HG02840 (cell line): Measurements from ENCODE around the gene CELSR3.
A peak's percentile ranks its signal among the peaks of the same experiment; 100 is the strongest.

Source experiments
- ATAC-seq: cut with Tn5 transposase; IDR thresholded peaks from one replicate; pipeline ENCODE4 v1.9.1; 2021; ENCODE audit warnings: mild to moderate bottlenecking, moderate library complexity, moderate number of reproducible peaks; ENCODE audit not compliant: unreplicated experiment, low FRiP score

CELSR3 gene

DNA sequence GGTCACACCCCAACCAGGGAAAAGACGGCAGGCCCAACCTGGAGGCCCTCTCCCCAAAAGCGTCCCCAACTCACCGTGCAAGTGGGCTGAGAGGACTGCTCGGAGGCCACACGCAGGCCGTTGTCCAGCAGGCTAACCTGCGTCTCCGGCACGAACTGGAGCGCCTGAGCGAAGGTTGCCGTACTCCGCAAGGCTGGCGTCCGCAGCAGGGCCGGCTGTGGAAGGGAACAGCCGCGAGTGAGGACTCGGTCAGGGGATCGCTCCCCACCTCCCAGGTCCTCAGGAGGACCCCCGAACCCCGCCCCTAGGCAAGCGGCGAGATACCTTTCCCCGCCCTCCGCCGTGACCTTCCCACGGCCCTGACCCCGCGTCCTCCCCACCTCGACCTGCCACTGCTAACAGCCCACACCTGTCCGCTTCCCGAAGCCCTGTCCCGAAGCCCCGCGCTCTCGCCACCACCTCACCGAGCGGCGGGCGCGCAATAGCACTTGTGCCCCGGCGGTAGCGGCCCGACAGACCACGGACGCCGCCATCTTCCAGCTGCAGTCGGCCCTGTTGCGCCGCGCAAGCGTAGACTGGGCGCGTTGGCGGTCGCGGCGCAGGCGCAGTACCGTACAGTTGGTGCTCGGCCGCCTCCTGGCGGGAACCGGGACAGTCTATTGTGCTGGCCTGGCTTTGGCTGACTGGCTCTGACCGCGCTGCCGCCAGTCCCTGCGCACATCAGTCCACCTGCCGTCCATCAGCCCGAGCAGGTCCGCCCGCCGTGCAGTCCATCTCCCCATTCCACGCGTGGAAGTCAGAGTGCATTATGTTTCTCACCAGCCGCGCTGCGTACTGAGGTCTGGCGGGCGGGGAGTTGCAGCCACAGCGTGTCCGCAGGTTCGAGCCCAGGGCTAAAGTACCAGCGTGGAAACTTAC is 53.3 kb downstream of the CELSR3 start, which contains the start of gene UQCRC1:
UQCRC1 (minus strand) TSS at position 559 of the 918 bp plus-strand sequence; CDS start at position 533, 26 bp downstream.
- ATAC-seq, result peak; percentile 97

DNA sequence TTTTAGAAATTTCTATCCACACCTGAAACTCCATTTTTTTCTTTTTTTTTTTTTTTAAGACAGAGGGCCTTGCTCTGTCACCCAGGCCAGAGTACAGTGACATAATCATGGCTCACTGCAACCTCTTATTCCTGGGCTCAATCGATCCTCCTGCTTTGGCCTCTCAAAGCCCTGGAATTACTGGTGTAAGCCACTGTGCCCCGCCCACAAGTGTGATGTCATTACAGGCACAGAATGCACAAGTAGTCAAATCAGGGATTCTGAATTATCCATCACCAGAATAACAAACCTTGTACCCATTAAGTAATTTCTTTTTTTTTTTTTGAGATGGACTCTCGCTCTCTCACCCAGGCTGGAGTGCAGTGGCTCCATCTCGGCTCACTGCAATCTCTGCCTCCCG is 55.2 kb downstream of the CELSR3 start:
- ATAC-seq, result no peak

GRCh38 chr3:48601622-48601994 is 61.1 kb downstream of the CELSR3 start:
- ATAC-seq, result no peak

GRCh38 chr3:48600711-48601621 is 61.7 kb downstream of the CELSR3 start:
- ATAC-seq, result no peak

DNA sequence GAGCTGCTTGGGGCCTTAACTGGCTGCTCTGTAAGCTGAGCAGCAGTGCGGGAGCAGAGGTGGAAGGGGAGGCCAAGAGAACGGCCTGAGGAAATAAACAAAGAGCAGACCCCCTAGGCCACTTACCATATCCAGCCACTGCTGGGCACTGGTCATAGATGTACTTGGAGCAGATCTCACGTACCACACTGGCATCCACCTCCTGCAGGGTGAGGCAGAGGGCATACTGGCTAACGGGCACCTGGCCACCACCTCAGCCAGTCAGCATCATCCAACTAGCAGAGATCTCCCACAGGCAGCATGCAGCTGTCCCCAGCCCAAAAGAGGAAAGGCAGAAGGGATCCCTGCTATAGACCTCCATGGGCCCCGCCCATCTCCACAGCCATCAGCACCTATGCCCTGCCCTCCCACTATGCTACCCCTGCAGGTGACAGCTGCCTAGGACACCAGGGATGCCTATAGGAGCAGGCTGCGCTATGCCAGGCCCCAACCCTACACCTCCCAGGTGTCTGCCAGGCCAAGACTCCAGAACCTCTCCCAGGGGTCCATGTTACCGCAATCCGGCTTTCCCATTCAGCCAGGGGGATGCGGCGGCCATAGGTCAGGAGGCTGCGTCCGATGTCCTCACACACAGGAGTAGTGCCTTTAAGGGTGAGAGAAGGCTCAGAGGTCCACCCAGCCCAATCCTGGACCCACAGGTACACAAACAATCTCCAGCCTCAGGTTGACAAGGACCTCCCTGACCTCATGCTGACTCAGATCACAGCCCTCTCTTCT is 63.0 kb downstream of the CELSR3 start:
- ATAC-seq, result no peak

DNA sequence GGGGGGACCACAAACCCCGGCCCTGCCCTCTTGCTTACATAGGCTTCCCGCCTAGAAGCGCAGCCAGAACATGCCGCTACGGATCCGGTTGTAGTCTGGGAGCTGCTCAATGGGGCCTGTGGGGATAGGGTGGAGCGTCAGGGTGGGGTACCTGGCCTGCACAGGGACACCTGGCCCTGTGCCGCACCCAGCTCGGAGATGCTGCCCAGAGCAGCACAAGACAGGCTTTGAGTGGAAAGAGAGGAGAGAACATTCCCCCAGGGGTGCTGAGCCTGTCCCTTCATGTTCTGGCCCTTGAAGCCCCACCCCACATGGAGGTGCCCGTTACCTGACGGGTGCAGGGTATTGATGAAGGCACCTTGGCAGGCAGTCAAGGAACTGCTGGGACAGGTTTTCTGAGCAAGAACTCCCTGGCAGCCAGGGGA is 63.6 kb downstream of the CELSR3 start:
- no peak for ATAC-seq

- ATAC-seq, result no peak
Observed at GRCh38 chr3:48598323-48599076, 64.2 kb downstream of the CELSR3 start.

DNA sequence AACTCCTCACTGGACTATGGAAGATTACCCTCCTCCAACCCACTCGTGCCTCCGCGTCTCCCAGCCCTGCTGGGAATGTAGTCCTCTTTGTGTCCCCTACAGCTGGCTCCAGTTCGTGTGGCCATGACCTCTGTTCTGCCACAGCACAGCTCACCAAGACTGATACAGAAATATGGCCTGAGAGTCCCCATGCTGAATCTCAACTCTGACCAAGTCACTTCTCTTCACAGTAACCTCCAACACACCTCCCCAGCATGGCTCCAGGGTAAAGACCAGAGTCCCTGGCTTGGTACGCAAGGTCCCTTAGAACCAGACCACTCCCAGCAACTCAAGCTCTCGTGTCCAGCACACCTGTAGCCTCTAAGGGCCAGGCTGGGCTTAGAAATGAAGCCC is 65.3 kb downstream of the CELSR3 start:
- ATAC-seq, result no peak

DNA sequence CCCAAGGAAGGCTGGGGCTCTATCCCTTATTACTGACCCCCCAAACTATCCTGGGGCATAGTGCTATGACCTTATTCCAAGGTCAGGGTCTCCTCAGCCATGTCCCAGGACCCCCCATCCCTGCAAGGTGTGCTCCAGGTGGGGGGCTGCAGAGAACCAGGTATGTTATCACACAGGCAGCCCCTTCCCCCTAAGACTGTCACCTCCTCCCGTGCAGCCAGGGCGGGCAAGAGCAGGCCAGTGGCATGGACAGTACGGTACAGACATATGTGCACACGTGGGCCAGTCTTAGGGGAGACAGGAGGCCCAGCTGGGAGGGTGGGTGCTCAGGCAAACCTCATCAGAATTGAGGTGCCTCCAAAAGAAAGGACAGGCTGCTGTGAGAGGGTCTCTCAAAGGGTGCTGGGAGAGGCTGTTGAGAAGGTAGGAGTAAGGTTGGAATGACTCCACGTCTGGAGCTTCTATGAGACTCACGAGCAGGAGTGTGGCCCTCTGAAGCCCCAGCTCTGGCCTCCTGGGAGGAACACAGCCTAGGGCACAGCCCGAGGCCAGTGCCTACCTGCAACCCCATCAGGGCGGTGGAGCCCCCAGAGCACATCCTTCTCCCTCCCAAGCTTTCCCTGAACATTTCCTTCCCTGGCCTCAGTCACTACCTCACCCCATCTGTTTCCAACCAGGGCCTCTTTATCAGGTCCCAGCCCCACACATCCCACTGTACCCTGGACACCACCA is 65.8 kb downstream of the CELSR3 start:
- no peak for ATAC-seq

- no peak for ATAC-seq
Observed at GRCh38 chr3:48596157-48596556, 66.5 kb downstream of the CELSR3 start.

DNA sequence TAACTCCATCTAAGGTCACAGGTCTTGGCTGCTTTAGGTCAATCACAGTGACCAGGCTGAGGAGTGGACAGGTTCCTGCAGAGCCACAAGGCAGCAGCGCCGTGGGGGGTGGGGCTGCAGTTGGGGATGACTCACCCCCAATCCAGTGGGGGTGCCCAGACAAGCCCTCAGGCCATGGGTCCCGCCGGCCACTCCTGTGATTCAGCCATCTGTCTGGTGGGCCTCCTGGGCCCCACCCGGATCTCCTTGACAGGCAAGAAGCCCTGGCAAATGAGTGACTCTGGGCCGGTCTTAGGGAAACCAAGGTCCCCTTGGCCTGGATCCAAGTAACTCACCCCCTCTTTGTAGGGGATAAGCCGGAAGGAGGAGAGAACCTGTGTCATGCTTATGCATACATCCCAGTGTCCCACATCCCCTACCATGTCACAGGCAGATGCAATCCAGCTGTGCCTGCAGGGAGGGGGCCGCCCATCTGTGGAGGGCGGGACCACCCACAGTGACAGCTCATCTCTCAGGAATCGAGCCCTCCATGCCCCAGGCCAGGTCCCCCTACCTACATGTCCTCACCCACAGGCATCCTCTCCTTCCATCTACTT is 67.1 kb downstream of the CELSR3 start:
- no peak for ATAC-seq

DNA sequence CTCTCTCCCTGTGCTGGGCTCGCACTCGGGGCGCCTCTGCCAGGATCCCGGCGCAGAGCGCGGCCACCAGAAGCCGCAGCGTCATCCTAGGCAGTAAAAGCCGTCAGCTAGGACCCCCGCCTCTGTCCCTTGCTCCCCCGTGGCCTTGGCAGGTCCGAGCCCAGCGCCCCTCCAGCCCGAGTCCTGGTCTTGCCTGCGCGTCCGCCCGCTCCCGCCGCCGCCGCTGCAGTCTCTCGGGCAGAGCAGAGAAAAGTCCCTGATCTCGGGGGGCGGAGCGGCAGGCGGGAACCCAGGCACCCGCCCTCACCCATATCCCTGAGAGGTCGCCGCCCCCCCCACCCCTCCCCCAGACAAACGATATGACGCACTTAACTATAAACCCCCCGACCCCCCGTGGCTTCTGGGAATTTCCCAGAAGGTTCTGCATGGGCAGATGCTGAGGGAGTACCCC is 67.6 kb downstream of the CELSR3 start, which contains the start of gene COL7A1:
COL7A1 (minus strand) TSS at position 255 of the 451 bp plus-strand sequence; CDS start at position 85, 170 bp downstream.
- ATAC-seq, result no peak

- no peak for ATAC-seq
Observed at GRCh38 chr3:48594417-48595049, 68.2 kb downstream of the CELSR3 start.

DNA sequence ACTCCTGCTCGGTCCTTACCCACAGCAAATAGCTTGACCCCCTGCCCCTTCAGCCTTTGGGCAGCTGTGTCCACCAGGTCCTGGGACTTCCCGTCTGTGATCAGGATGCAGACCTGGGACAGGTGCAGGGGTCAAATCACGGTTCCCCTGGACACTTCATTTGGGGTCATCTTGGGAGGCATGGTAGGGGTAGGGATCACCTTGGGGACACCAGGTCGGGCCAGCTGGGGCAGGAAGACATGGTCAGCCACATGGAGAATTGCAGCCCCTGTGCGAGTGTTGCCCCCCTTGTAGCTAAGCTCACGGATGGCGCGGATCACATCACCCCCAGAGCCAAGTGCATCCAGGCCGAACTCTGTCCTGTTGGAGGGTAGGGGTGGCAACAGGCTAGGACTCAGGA is 69.3 kb downstream of the CELSR3 start:
- no peak for ATAC-seq

DNA sequence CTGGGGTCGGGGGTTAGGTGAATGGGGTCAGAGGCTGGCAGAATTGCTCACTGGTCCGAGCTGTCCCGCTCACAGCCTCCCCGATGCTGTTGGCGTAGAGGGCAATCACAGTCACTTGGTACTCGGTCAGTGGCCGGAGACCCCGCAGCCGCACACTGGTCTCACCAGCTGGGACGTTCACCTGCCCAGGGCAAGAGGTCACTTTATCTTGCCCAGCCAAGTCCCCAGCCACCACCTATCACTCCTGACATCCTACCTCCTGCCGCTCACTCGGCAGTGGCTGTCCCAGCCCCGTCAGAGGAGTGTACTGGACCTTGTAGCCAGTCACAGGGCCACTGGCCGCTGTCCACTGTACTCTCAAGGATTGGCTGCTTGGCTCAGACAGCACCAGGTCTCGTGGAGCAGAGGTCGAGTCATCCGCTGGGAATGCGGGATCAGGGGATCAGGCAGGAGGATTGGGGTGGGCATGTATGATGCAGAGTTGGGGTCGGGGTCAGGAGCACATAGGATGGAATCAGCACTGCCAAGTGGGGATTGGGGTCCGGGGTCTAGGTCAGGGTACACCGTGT is 70.1 kb downstream of the CELSR3 start:
- ATAC-seq, result no peak

DNA sequence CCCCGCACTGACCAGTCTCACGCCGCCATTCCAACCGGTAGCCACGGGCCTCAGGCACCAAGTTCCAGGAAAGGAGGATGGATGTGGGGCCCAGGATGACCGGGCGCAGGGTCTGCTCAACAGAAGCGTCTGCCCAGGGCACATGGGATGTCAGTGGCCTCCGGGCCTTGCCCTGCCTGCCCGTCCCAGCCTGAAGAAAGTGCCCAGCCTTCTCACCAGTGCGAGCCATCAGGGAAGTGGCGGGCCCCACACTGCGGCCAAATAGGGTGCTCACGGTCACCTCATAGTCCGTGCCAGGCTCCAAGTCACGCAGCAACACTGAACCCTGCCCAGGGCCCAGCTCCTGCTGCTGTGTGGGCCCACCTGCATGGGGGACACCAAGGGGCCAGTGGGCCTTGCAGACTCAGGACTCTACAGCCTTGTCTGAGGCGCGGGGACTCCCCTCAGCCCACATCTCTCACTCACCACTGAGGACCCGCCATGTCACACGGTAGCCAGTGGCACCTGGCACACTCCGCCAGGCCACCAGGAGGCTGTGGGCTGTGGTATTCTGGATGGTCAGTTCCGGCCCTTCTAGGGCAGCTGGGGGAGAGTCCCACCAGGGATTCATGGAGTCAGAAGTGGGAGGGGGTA is 70.7 kb downstream of the CELSR3 start:
- ATAC-seq, result no peak

- no peak for ATAC-seq
Observed at GRCh38 chr3:48591436-48591835, 71.2 kb downstream of the CELSR3 start.
